HG03039 (cell line): ENCODE results near the gene PHYHD1.
A peak's percentile ranks its signal among the peaks of the same experiment; 100 is the strongest.
"Not testable (repeated sequence)": the region's sequence is repeated elsewhere in the genome, so short reads cannot be mapped to it uniquely, and the experiment has no call there.

ENCODE experiments used
- ATAC-seq: cut with Tn5 transposase; IDR thresholded peaks from one replicate; pipeline ENCODE4 v1.9.1; 2021; ENCODE audit warnings: mild to moderate bottlenecking, moderate library complexity; ENCODE audit not compliant: unreplicated experiment

Gene PHYHD1

DNA sequence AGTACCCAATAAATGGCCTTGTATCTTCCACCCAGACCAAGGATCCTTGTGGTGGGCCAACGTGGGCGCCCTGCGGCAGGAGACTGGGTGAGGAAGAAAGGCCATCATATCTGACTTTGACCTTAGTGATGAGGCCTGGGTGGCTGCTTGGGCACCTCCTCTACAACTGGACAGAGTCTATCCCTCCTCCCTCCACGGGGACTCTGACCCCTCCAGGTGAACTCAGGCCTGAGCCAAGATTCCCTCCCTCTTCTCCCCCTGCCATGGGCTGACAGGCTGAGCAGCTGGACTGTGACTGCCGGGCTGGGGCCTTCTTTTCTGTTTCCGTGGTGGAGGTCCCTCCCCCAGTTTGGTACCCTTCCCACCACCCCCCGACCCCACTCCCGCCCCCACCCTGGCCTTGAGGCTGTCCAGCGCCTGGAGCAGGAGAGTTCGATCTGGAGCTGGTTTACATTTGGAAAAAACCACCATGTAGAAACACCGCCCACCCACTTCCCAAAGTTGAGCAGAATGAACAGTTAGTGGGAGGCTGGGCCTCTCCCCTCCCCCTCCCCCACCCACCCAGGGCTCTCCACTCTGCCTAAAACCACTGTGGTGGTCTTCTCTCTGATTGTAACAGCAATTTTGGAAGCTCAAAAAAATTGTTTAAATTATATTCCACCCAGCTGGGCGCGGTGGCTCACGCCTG, 1.2 kb upstream of the PHYHD1 start:
- ATAC-seq, result no peak

DNA sequence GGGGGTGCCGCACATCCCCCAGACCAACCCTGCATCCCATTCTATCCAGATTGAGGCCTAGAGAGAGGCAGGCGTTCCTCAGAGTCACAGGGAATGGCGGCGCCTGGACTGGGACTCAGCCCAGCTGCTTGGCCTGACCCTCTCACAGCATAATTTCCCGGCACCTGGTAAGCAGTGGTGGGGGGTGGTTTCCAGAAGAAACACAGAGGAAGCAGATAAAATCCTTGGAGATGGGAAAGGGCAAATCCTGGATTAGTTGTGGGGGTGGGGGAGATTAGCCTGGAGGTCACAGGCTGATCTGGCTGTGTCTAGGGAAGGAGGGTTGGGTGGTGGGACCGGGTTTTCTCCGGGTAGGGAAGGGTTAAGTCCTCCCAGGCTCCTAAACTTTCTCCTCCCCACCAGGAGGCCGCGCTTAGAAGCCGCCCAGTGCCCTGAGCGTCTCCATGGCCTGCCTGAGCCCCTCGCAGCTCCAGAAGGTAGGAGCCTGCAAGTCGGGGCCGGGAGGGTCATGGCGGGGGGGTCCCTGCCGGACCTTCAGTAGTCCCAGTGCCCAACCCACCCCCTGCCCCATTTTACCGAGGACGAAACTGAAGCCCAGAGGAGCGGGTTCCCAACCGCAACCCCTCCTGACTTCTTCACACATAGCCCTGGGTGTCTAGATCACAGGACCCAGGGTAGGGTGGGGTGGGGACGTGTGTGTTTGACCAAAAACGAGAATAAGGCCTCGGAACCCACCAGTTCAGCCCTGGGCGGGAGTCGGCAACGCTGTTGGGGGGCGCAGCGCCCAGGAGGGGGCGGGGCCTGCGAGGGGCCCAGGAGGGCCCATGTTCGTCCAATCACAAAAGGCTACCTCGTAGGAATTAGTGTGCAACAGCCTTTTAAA, 1.3 kb downstream of the PHYHD1 start:
- ATAC-seq, result no peak

DNA sequence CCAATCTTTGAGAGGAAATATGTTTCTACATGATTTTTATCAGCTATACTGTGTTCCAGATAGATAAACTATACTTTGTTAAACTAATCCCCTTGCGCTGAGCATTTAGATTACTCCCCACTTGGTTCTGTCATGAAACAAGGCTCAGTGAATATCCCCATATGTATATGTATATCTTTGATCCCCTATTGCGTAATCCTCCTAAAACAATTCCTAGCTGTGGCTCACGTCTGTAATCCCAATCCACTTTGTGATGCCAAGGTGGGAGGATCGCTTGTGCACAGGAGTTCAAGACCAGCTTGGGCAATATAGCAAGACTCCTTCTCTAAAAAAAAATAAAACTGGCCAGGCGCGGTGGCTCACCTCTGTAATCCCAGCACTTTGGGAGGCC, 2.7 kb downstream of the PHYHD1 start:
- no peak for ATAC-seq

DNA sequence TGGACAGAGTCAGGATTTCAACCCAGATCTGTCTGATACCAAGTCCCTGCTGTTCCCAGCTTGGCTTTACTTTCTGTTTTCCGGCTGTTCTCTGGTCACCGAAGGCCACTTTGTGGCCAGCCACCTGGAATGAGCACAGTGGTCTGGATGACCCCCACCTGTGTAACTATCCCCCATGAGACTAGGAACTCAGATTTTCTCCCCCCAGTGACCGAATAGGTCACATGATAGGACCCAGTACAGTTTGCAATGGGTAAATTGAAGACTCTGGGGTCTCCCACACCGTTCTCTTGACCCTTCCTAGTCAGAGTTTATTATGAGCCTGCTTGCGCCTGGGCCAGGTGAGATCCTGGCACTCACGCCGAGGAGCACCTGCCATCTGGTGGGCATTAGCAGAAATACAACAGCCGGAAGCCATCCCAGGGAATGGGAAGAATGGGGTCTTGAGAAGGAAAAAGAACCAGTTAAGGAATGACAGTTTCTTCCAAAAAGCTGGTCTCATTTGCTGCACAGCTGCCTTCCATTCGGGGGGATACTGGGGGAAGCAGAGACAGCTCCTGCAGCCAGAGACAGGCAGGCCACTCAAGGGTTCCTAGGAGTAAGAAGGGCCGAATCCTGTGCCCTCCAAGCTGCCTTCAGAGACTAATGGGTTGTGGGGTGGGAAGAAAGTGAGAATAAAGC, 7.1 kb downstream of the PHYHD1 start:
- ATAC-seq, result no peak

DNA sequence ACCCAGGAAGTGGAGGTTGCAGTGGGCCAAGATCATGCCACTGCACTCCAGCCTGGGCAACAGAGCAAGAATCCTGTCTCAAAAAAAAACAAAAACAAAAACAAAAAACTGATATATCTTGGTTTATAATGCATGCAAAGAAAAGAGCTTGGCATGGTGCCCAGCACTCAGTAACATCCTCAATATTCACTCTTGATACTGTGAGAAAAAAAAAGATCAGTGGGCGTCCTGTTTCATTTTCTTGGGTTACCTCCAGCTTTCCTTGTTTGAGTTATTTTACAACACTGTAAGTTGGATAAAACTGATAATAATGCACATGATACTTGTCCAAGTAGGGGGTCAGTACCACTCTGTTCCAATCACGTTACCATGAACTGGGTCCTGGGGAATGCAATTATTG, 7.8 kb downstream of the PHYHD1 start:
- ATAC-seq, result no peak

DNA sequence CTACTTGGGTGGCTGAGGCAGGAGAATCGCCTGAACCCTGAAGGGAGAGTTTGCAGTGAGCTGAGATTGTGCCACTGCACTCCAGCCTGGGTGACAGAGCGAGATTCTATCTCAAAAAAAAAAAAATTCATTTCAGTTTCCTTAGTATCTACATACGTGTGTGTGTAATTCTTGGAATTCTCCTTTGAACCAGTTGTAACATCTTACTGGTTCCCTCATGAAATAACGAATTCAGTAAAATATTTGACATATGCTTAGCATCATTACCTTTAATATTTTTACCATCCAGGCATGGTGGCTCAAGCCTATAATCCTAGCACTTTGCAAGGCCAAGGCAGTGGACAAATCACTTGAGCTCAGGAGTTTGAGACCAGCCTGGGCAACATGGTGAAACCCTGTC, 8.8 kb downstream of the PHYHD1 start:
- ATAC-seq, result no peak

DNA sequence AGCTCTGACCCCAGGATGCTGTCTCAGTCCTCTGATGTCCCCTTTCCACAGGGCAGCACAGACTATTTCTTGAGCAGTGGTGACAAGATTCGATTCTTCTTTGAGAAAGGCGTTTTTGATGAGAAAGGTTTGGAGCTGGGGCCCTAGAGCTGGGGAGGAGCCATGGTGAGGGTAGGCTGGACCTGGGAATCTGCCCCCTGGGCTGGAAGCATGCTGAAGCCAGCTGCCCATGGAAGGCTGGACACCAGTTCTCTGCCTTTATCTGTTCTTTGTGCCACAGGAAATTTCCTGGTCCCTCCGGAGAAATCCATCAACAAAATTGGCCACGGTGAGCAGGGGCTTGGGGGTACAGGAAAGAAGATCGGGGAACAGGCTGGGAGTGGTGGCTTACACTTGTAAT, 12.9 kb downstream of the PHYHD1 start:
- no peak for ATAC-seq

DNA sequence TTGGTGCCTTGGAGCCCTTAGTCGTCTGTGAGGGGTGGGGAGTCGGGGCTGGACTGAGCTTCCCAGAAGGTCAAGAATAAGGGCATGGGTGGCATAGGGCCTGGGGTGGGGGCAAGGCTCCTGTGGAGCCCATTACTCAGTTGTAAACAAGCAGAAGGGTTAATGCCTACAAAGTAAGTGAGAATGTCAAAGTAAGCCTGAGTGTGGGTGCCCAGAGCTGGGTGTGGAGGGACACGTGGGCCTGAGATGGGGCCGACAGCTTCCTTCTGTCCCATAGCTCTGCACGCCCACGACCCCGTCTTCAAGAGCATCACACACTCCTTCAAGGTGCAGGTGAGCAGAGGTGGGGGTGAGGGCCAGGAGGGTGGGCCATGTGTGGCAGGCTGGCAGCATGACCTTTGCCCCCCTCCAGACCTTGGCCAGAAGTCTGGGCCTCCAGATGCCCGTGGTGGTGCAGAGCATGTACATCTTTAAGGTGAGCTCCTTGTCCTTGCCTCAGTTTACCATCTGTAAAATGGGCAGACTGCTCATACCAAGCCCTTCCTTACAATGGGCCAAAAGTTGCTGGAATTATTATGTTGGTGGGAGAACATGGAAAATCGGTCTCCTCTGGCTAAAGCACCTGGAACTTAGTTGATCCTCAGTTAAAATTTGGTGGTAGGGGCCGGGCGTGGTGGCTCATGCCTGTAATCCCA, 15.5 kb downstream of the PHYHD1 start:
- no peak for ATAC-seq

DNA sequence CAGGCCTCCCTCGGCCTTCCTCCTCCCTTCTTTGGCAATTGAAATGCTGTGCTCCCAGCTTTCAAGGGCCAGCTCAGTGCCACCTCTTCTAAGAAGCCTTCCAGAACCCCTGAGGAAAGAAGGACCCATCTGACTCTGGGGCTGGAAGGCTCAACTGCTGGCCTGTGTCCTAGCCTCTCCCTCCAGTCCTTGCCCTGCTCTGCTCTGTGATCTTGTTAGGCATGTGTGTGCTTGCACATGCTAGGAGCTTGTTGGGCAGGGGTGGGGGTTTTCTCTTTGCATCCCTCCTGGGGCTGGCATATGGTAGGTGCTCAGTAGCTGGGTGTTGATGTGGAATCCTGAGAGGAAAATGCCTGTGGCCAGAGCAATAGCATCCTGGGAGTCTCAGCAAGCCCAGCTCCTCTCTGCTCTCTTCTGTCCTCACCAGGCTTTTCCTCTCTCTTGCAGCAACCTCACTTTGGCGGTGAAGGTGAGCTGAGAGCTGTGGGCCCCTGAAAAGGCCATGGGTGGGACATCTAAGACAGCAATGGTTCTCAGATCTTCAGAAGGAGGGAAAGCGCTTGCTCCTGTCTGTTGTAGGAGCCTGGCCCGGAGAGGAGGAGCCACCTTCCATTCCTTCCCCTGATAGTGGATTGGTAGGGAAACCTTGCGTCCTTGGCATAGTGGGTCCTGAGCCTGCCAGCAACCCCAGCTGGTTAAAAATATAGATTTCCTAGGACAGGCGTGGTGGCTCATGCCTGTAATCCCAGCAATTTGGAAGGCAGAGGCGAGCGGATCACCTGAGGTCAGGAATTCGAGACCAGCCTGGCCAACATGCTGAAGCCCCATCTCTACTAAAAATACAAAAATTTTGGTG, 16.8 kb downstream of the PHYHD1 start:
- no peak for ATAC-seq

DNA sequence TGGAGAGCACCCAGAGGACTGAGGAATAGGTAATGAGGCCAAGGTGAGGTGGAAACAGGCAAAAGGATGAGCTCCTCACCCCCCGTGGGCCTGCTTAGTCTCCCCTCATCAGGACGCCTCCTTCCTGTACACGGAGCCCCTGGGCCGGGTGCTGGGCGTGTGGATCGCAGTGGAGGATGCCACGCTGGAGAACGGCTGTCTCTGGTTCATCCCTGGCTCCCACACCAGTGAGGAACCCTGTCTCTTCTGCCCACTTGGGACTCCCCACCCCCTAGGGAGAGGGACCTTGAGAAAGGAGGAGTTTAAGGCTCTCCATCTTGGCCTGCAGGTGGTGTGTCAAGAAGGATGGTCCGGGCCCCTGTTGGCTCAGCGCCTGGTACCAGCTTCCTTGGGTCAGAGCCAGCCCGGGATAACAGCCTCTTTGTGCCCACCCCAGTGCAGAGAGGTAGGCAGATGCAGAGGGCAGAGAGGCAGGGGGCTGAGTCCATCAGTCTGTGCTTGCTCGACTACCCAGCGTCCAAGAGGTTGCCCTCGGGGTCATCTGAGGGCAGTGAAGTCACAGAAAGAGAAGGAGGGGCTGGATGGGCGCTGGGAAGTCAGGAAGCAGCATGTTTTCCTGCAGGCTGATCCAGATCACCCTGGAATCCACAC, 19.6 kb downstream of the PHYHD1 start:
- ATAC-seq, result no peak

DNA sequence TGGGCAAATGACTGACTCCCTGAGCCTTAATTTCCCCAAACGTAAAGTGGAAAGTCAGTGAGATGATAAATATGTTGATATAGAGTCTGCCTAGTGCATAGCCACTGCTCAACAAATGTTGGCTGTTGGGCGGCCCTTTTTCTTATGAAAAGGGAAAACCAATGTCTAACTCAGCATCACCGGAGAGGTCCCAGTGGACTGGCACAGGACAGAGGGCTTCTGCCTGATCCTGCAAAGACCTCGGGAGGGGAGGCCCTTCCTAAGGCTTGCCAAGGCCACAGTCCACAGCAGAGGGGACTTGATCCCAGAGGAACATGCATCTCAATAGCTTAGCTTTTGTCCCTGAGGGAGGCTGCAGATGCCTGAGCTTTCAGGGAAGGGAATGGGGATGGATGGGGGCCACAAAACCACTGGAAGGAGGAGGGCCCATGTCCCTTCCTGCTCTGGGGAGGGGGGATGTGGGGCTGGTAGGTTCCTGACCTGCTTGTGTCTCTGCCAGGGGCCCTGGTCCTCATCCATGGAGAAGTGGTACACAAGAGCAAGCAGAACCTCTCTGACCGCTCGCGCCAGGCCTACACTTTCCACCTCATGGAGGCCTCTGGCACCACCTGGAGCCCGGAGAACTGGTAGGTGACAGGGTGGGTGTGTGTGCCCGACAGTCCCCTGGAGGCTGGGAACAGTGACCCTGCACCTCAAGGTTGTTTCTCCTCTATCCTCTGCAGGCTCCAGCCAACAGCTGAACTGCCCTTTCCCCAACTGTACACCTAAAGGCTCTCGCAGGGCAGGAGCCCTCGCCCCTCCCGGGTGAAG, 20.4 kb downstream of the PHYHD1 start:
- ATAC-seq, result no peak

DNA sequence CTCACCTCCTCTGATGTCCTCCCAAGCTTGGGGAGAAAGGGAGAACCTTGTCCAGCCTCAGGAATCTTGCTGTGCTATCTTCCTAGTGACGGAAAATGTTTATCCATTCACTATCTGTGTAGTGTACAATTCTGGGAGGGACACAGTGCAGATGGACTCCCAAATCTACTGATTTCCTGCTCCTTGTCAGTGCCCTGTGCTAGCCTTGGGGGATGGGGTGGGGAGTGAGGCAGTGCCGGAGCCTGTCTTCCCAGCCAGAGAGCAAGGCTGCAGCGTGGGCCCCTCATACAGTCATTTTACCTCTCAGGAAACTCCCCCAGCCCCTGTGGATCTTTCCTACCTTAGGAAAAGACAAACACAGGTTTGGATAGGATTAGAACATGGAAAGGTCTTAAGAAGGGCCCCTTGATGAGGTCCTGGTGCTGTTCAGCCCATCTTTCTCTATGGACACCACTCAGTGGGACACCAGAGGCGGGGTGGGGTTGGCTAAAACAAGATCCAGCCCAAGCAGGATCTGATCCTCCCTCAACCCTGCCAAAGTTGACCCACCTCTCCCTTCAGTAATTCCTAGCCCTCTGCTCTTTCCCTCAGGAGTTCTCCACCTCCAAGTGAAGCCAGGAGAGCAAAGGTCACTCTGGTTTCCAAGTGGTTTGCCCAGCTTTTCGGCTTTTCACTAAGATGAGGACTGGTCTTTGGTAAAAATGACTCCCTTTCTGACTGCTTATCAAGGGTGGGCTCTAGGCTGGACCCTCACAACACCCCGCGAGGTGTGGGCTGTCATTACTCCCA, 23.2 kb downstream of the PHYHD1 start:
- no peak for ATAC-seq

DNA sequence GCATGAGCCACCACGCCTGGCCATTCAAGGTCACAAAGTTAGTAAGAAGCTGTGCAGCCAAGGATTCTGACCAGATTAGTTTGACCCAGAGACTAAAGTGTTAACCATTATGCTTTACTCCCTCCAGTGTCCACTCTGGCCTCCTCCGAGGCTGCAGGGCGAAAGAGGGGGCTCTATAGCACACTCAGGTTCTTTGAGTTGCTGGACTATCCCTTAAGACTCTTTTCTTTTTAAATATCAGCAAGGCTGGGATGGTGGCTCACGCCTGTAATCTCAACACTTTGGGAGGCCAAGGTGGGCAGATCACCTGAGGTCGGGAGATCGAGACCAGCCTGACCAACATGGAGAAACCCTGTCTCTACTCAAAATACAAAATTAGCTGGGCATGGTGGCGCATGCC, 24.2 kb downstream of the PHYHD1 start:
- ATAC-seq, result not testable (repeated sequence)

DNA sequence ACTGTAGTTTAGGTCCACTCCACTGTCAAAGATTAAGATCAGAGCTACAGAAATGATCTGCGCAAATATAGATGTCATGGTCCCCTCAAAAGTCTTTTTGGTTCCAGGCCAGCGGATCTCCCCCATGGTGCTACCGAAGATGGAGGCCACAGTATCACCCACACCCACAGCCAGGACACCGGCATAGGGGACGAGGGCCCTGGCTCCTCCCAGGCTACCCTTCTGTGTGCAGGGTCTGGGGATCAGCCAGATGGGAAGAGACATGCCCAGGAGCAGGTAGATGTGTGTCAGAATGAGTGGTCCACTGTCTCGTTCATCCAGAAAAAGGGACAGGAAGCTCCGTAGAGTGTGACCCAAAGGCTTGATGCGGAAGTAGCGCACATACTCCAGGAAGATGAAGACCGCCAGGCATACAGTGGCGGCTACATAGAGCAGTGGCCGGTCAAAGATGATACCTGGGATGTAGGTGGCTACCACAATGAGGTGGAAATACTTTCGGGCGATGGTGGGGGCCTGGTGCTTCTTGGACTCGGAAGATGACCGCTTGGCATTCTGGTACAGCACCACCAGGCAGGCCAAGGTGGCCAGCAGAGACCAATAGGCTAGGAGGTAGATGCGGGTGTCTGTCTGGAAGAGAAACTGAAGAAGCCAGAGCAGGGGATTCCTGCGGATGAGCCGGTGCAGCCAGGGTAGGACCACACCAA, 25.2 kb downstream of the PHYHD1 start:
- no peak for ATAC-seq

DNA sequence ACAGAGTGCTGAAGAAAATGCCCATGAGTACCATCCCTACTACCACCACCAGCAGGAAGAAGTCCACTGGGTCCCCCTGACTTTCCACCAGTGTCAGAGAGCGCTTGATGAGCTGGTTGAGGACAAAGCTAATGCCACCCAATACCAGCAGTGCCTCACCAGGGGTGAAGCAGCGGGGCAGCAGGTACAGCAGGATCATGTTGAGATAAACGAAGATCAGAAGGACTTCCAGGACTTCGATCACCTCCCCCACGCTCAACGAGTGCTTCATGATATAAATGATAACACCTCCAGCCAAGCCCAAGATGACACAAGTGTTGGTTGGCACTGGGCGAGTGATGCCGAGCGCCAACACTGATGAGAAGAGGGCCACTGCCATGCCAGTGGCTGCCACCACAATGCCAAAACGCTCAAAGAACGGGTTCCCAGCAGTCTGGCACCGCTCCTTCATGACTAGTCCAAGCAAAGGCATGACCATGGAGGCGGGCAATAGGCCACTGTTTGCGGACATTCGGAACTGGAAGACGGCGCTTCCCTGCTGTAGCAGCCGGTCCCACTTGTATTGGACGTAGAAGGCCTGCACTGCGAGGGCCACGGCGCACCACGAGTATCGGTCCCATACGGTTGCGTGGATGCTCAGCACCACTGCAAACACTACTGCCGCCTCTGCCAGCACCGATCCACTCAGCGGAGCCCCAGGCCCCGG, 25.9 kb downstream of the PHYHD1 start:
- peak; percentile 10 for ATAC-seq

DNA sequence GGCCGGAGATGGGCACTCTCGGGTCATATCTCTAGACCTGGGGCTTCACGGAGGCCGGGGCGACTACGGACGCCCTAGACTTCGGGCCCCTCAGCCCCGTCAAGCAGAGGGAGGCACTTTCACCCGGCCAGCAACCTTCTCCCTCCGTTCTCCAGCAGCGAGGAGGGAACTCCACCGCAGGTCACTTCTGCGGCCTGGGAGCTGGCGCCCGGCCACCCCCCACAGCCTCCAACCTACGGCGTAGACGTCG, 26.4 kb downstream of the PHYHD1 start:
- ATAC-seq, result no peak
